ENCODE results near the gene CDCA8.
"Not testable (repeated sequence)": the region's sequence is repeated elsewhere in the genome, so short reads cannot be mapped to it uniquely, and the experiment has no call there.

Gene CDCA8

GRCh38 chr1:37734629-37735591 is 42.6 kb downstream of the CDCA8 start:
- no peak for DNase-seq (ENCODE audit: low read depth, low spot score)

- DNase-seq (ENCODE audit: low read depth, low spot score) = not testable (repeated sequence)
Observed at GRCh38 chr1:37737975-37738374, 45.7 kb downstream of the CDCA8 start.

GRCh38 chr1:37738619-37739018 is 46.3 kb downstream of the CDCA8 start:
- DNase-seq (ENCODE audit: low read depth, low spot score) = not testable (repeated sequence)

GRCh38 chr1:37739222-37739621 is 46.9 kb downstream of the CDCA8 start:
- DNase-seq (ENCODE audit: low read depth, low spot score) = no peak

GRCh38 chr1:37741130-37741529 is 48.8 kb downstream of the CDCA8 start:
- no peak for DNase-seq (ENCODE audit: low read depth, low spot score)

GRCh38 chr1:37741662-37742061 is 49.3 kb downstream of the CDCA8 start:
- DNase-seq (ENCODE audit: low read depth, low spot score) = no peak

- DNase-seq (ENCODE audit: low read depth, low spot score) = no peak
Observed at GRCh38 chr1:37746806-37747205, 54.5 kb downstream of the CDCA8 start.

- no peak for DNase-seq (ENCODE audit: low read depth, low spot score)
Observed at GRCh38 chr1:37748565-37748964, 56.2 kb downstream of the CDCA8 start.

GRCh38 chr1:37752213-37752582 is 59.9 kb downstream of the CDCA8 start:
- DNase-seq (ENCODE audit: low read depth, low spot score) = no peak

GRCh38 chr1:37752583-37753471 is 60.5 kb downstream of the CDCA8 start:
- peak; percentile 57 for DNase-seq (ENCODE audit: low read depth, low spot score)

GRCh38 chr1:37753473-37754321 is 61.4 kb downstream of the CDCA8 start:
- DNase-seq (ENCODE audit: low read depth, low spot score) = no peak

- DNase-seq (ENCODE audit: low read depth, low spot score) = no peak
Observed at GRCh38 chr1:37755290-37755689, 63.0 kb downstream of the CDCA8 start.

GRCh38 chr1:37755951-37756560 is 63.7 kb downstream of the CDCA8 start:
- no peak for DNase-seq (ENCODE audit: low read depth, low spot score)
